ENCODE data around the gene APOBEC4. TPM values are rescaled to one million over a fixed set of nuclear protein-coding genes. Genes with fewer than 3 reads are reported as not detected.

APOBEC4 gene
- total and polyA plus RNA-seq, 9 of the 15 experiments (the other 6 are each of a cell fraction or from before 2014, with no cell fraction given) = not detected

DNA sequence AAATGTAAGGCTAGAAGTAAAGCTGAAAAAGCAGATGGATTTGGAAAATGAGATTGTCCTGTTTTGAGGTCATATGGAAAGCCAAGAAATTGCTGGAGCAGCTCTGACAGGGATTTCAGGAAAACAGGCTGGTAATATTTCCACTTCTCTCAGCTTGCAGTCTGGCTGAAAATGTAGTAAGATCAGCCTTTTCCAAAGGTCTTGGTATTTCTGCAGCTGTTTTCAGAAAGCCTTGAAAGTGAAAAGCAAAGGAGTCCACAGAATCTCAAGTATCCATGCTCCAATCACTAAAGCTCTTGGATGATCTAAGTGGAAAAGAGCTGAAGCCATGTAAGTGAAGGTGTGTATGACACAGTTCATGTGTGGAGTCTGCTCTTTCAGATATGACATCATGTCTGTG is 41.6 kb upstream of the APOBEC4 start:
- H3K36me3 ChIP-seq (ENCODE audit: control insufficient read depth, insufficient read depth, low read length) = no peaks in the 10 kb centered on the region

More for the DNA sequence above, 41.6 kb upstream of the APOBEC4 start:
- BruUV-seq (replicated peaks) = no TSS peak
- no peak overlapping the region for H3K9ac ChIP-seq (ENCODE audit: insufficient read depth in 1 of 2, low read depth in 2 of 2, low read length in 2 of 2)
- no peak overlapping the region for H3K4me2 ChIP-seq (ENCODE audit: insufficient read depth, low read length)
- POLR2A ChIA-PET = interaction anchor here (1.2 kb wide), 1 partner anchor 12 kb away, joined by 3 read pairs; no protein-coding TSS in a partner anchor
- no peaks in the 10 kb centered on the region; a peak in 3 of 5 replicates for H3K27me3 ChIP-seq (ENCODE audit: control insufficient read depth in 2 of 2, insufficient read depth in 2 of 2, low read length in 2 of 2)
- H2AFZ ChIP-seq (ENCODE audit: low read depth, low read length) = no peak overlapping the region
- in situ Hi-C loops (cut with MboI) = no loop called here
- intact Hi-C loops (cut with micrococcal nuclease) = no loop called here
- DNase-seq (ENCODE audit: extremely low read depth in 1 of 4, low spot score in 3 of 4) (no peak), ATAC-seq (no peak), FAIRE-seq (no peak)
- no peaks in the 10 kb centered on the region for H3K9me3 ChIP-seq (replicated peaks; ENCODE audit: control insufficient read depth, insufficient read depth, low read depth, low read length)
- CTCF ChIA-PET (ENCODE audit: low intra/inter-chr PET ratio) = no interaction called here
- TF ChIP-seq ZNF146 (CRISPR knock-in tag; IDR thresholded peaks at IDR 0.05; ENCODE audit: unreplicated experiment) (no peak), ELF2 (CRISPR knock-in tag; IDR thresholded peaks at IDR 0.05) (no peak), PYGO2 (tag; IDR thresholded peaks at IDR 0.05) (no peak), FOXJ3 (CRISPR knock-in tag; IDR thresholded peaks at IDR 0.05) (no peak), NR2C1 (IDR thresholded peaks at IDR 0.05) (no peak), NR2C1 (tag; IDR thresholded peaks at IDR 0.05) (no peak), HDAC2 (IDR thresholded peaks at IDR 0.05) (no peak), ZNF124 (CRISPR knock-in tag; IDR thresholded peaks at IDR 0.05) (no peak), PHTF2 (CRISPR knock-in tag; IDR thresholded peaks at IDR 0.05) (no peak), STAG1 (CRISPR knock-in tag; IDR thresholded peaks at IDR 0.05; ENCODE audit: borderline replicate concordance) (no peak), GTF2A2 (tag; IDR thresholded peaks at IDR 0.05) (no peak), PCBP1 (IDR thresholded peaks at IDR 0.05; ENCODE audit: low read depth, low read length, poor library complexity, severe bottlenecking) (no peak), TAF7 (tag; IDR thresholded peaks at IDR 0.05) (no peak), SMAD1 (IDR thresholded peaks at IDR 0.05; ENCODE audit: low read depth, low read length, partially characterized antibody) (no peak), POLR3G (IDR thresholded peaks at IDR 0.05; ENCODE audit: extremely low read depth, insufficient read length, insufficient replicate concordance) (no peak), EGR1 (conservative IDR thresholded peaks at IDR 0.05) (no peak)
- TF ChIP-seq, protein P1, sequence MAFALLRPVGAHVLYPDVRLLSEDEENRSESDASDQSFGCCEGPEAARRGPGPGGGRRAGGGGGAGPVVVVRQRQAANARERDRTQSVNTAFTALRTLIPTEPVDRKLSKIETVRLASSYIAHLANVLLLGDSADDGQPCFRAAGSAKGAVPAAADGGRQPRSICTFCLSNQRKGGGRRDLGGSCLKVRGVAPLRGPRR (CRISPR knock-in tag; IDR thresholded peaks at IDR 0.05) = no peak
- TF ChIP-seq, protein P2, sequence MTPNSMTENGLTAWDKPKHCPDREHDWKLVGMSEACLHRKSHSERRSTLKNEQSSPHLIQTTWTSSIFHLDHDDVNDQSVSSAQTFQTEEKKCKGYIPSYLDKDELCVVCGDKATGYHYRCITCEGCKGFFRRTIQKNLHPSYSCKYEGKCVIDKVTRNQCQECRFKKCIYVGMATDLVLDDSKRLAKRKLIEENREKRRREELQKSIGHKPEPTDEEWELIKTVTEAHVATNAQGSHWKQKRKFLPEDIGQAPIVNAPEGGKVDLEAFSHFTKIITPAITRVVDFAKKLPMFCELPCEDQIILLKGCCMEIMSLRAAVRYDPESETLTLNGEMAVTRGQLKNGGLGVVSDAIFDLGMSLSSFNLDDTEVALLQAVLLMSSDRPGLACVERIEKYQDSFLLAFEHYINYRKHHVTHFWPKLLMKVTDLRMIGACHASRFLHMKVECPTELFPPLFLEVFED (CRISPR knock-in tag; conservative IDR thresholded peaks at IDR 0.05) = no peak
- TF ChIP-seq, protein P3, sequence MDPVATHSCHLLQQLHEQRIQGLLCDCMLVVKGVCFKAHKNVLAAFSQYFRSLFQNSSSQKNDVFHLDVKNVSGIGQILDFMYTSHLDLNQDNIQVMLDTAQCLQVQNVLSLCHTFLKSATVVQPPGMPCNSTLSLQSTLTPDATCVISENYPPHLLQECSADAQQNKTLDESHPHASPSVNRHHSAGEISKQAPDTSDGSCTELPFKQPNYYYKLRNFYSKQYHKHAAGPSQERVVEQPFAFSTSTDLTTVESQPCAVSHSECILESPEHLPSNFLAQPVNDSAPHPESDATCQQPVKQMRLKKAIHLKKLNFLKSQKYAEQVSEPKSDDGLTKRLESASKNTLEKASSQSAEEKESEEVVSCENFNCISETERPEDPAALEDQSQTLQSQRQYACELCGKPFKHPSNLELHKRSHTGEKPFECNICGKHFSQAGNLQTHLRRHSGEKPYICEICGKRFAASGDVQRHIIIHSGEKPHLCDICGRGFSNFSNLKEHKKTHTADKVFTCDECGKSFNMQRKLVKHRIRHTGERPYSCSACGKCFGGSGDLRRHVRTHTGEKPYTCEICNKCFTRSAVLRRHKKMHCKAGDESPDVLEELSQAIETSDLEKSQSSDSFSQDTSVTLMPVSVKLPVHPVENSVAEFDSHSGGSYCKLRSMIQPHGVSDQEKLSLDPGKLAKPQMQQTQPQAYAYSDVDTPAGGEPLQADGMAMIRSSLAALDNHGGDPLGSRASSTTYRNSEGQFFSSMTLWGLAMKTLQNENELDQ (CRISPR knock-in tag; IDR thresholded peaks at IDR 0.05; ENCODE audit: borderline replicate concordance) = no peak
- no peak overlapping the region for H3K4me3 ChIP-seq
- no peaks in the 10 kb centered on the region for H3K9me1 ChIP-seq (ENCODE audit: control insufficient read depth, insufficient read depth, low read length)
- no peak overlapping the region for H3K27ac ChIP-seq (ENCODE audit: extremely low read depth, low read depth, low read length)
- no peaks in the 10 kb centered on the region for H3K4me1 ChIP-seq (replicated peaks in 1 of 2; ENCODE audit: control insufficient read depth in 2 of 2, insufficient read depth in 2 of 2, low read length in 2 of 2)
- no peaks in the 10 kb centered on the region for H4K20me1 ChIP-seq (replicated peaks; ENCODE audit: control insufficient read depth, insufficient read depth, low read length)
- H3K79me2 ChIP-seq (ENCODE audit: control insufficient read depth, insufficient read depth, low read length) = no peaks in the 10 kb centered on the region
